ENCODE measurements around the gene NR6A1. TPM values are rescaled to one million over a fixed set of nuclear protein-coding genes. Genes with fewer than 3 reads are reported as not detected.

The NR6A1 gene
- total RNA-seq, 1 donor: 0.36 TPM

DNA sequence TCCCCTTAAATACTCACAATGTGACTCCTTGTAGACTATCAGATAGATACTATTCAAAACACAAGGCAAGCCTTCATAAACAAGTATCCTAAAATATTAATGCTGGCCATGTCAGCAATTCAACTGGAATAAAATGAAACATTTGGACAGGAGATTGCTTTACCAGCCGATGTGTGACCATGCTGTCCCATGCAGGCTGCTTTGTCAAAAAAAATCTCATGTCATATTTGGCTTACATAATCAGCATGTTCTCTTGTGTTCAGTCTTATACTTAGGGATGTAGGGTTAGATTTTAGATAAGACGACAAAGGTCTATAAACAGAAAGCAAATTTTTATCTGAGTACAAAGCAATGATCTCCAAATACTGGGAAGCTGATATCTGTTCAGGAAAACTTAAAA lies 108.5 kb downstream of the NR6A1 start:
- Histone ChIP-seq H3K4me1 (ENCODE audit: insufficient read depth, low read length) (peaks cover 32% of the 10 kb centered on the region), H3K4me2 (ENCODE audit: insufficient read depth, low read length) (no peak overlapping the region), H3K4me3 (ENCODE audit: insufficient read depth, low read length) (no peak overlapping the region)

GRCh38 chr9:124661271-124661670 lies 109.8 kb downstream of the NR6A1 start:
- peaks cover 7% of the 10 kb centered on the region for H4K20me1 ChIP-seq (ENCODE audit: insufficient read depth, low read length)
- DNase-seq (ENCODE audit: insufficient read length, low spot score, missing footprints): no peak
- H3K36me3 ChIP-seq (ENCODE audit: insufficient read depth, low read length): no peaks in the 10 kb centered on the region
- peak overlapping the region; percentile 84 for H3K4me2 ChIP-seq (ENCODE audit: insufficient read depth, low read length)
- peaks cover 41% of the 10 kb centered on the region for H3K79me2 ChIP-seq (ENCODE audit: insufficient read depth, low read length)
- H3K4me3 ChIP-seq (ENCODE audit: insufficient read depth, low read length): no peak overlapping the region
- no peaks in the 10 kb centered on the region for H3K9me3 ChIP-seq (ENCODE audit: low read depth, low read length)
- H3K27me3 ChIP-seq (ENCODE audit: insufficient read depth, low read length): no peaks in the 10 kb centered on the region
- H2AFZ ChIP-seq (ENCODE audit: low read length): no peak overlapping the region
- TF ChIP-seq, protein P1, sequence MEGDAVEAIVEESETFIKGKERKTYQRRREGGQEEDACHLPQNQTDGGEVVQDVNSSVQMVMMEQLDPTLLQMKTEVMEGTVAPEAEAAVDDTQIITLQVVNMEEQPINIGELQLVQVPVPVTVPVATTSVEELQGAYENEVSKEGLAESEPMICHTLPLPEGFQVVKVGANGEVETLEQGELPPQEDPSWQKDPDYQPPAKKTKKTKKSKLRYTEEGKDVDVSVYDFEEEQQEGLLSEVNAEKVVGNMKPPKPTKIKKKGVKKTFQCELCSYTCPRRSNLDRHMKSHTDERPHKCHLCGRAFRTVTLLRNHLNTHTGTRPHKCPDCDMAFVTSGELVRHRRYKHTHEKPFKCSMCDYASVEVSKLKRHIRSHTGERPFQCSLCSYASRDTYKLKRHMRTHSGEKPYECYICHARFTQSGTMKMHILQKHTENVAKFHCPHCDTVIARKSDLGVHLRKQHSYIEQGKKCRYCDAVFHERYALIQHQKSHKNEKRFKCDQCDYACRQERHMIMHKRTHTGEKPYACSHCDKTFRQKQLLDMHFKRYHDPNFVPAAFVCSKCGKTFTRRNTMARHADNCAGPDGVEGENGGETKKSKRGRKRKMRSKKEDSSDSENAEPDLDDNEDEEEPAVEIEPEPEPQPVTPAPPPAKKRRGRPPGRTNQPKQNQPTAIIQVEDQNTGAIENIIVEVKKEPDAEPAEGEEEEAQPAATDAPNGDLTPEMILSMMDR (IDR thresholded peaks at IDR 0.05; ENCODE audit: extremely low read depth, low read depth, low read length): no peak
- H3K4me1 ChIP-seq (ENCODE audit: insufficient read depth, low read length): peaks cover 32% of the 10 kb centered on the region
- no peak overlapping the region for H3K27ac ChIP-seq (ENCODE audit: low read depth, low read length)

More for the DNA sequence above, 108.5 kb downstream of the NR6A1 start:
- H3K9me3 ChIP-seq (ENCODE audit: low read depth, low read length): no peaks in the 10 kb centered on the region
- no peak for DNase-seq (ENCODE audit: insufficient read length, low spot score, missing footprints)
- TF ChIP-seq, protein P1 (IDR thresholded peaks at IDR 0.05; ENCODE audit: extremely low read depth, low read depth, low read length): no peak
- H3K27me3 ChIP-seq (ENCODE audit: insufficient read depth, low read length): no peaks in the 10 kb centered on the region
- no peaks in the 10 kb centered on the region for H3K36me3 ChIP-seq (ENCODE audit: insufficient read depth, low read length)
- H3K79me2 ChIP-seq (ENCODE audit: insufficient read depth, low read length): peaks cover 50% of the 10 kb centered on the region
- H3K27ac ChIP-seq (ENCODE audit: low read depth, low read length): no peak overlapping the region
- H2AFZ ChIP-seq (ENCODE audit: low read length): no peak overlapping the region
- H4K20me1 ChIP-seq (ENCODE audit: insufficient read depth, low read length): peaks cover 10% of the 10 kb centered on the region

DNA sequence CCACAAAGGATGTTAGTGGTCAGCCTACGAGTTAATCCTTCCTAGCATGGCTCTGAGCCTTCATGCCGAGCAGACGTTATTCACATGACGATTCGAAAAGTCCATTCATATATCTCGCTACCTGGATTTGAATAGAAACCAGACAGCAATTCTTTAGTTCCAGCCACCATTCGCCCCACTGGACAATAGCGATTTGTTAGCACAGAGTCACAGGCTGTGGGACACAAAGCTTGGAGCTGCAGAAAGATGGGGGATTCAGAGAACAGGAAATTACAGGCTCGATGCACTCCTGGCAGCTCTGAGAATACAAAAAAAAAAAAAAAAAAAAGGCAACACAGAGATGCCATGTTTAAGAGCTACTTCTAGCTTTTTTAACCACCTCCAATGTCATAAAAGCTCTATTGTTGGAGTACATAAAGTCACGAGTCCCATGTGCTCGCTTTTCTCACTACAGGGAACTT lies 110.7 kb downstream of the NR6A1 start:
- TF ChIP-seq, protein P1 (IDR thresholded peaks at IDR 0.05; ENCODE audit: extremely low read depth, low read depth, low read length): no peak
- Histone ChIP-seq H3K4me2 (ENCODE audit: insufficient read depth, low read length) (peak overlapping the region; percentile 84), H4K20me1 (ENCODE audit: insufficient read depth, low read length) (peaks cover under 1% of the 10 kb centered on the region), H3K27ac (ENCODE audit: low read depth, low read length) (peak overlapping the region; percentile 87), H3K9me3 (ENCODE audit: low read depth, low read length) (no peaks in the 10 kb centered on the region), H3K27me3 (ENCODE audit: insufficient read depth, low read length) (no peaks in the 10 kb centered on the region), H3K79me2 (ENCODE audit: insufficient read depth, low read length) (peaks cover 40% of the 10 kb centered on the region), H2AFZ (ENCODE audit: low read length) (peak overlapping the region; percentile 69), H3K4me3 (ENCODE audit: insufficient read depth, low read length) (peak overlapping the region; percentile 75), H3K36me3 (ENCODE audit: insufficient read depth, low read length) (no peaks in the 10 kb centered on the region), H3K4me1 (ENCODE audit: insufficient read depth, low read length) (peaks cover 28% of the 10 kb centered on the region)
- no peak for DNase-seq (ENCODE audit: insufficient read length, low spot score, missing footprints)

GRCh38 chr9:124659099-124659659 lies 111.9 kb downstream of the NR6A1 start:
- Histone ChIP-seq H3K27me3 (ENCODE audit: insufficient read depth, low read length) (no peaks in the 10 kb centered on the region), H3K27ac (ENCODE audit: low read depth, low read length) (peak overlapping the region; percentile 87), H2AFZ (ENCODE audit: low read length) (peak overlapping the region; percentile 58), H3K9me3 (ENCODE audit: low read depth, low read length) (no peaks in the 10 kb centered on the region), H3K4me3 (ENCODE audit: insufficient read depth, low read length) (peak overlapping the region; percentile 75), H3K79me2 (ENCODE audit: insufficient read depth, low read length) (peaks cover 35% of the 10 kb centered on the region), H4K20me1 (ENCODE audit: insufficient read depth, low read length) (no peaks in the 10 kb centered on the region), H3K4me2 (ENCODE audit: insufficient read depth, low read length) (peak overlapping the region; percentile 84), H3K4me1 (ENCODE audit: insufficient read depth, low read length) (peaks cover 18% of the 10 kb centered on the region), H3K36me3 (ENCODE audit: insufficient read depth, low read length) (no peaks in the 10 kb centered on the region)
- TF ChIP-seq, protein P1 (IDR thresholded peaks at IDR 0.05; ENCODE audit: extremely low read depth, low read depth, low read length): no peak
- peak; percentile 74 for DNase-seq (ENCODE audit: insufficient read length, low spot score, missing footprints)

Measured in osteoblast (primary cell).